Measurements from ENCODE around the gene COL13A1.
A peak's percentile ranks its signal among the peaks of the same experiment; 100 is the strongest.

The COL13A1 gene

DNA sequence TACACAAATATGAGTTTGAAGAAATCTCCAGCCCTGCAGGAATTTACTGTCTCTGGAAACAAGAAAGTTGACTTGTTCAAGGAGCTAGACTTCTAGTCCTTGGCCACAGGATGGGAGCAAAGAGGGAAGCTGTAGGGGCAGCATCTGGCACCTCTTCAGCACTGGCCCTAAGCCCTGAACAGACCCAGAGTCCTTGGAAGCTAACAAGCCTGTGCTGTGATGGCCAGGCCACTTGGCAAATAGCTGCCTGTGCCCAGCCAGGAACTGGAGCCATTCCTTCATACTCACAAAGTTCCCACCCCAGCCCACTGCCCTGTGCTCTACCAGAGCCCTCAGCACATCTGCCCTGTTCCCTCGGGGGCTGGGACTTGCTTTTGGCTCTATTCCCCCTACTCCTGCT is 9.4 kb upstream of the COL13A1 start:
- no peak for DNase-seq

DNA sequence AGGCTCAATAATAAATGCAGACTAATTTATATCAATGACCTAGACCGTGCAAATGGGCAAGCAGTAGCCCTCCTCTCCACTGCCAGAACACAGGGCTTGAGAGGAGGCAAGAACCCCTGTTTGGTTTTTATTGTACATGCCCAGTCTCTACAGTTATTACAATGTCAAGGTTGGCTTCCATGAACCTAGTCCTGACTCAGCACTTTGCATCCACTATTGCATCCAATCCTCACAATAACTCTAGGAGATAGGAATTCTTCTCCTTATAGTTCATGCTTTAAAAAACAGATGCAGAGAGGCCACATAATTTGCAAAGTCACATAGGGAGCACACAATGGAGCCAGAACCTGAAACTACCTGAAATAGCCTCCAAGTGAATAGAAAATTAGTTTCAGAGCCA is 7.0 kb upstream of the COL13A1 start:
- no peak for DNase-seq

DNA sequence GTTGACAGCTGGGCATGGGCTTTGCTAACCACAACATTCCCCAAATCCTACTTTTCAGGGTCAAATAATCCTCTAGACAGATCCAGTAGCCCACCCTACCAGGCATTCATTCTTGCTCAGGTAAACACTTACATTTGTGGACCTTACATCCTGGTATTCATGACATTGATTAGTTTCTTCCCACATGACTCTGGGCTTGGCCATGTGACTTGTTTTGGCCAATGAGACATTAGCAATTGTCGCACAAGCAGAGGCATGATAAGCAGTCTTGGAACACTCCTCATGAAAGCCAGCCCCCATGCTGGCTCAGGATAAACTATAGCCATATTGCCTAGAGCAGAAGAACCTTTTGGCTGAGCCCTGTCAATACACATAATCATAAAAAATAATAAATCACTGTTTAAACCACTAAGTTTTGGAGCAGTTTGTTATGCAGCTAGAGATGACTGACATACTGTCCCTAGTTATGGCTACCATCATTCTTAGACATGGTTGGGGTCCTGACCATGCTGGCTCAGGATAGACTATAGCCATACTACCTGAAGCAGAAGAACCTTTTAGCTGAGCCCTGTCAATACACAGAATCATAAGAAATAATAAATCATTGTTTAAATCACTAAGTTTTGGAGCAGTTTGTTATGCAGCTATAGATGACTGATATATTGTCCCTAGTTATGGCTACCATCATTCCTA is 6.3 kb upstream of the COL13A1 start:
- no peak for DNase-seq

DNA sequence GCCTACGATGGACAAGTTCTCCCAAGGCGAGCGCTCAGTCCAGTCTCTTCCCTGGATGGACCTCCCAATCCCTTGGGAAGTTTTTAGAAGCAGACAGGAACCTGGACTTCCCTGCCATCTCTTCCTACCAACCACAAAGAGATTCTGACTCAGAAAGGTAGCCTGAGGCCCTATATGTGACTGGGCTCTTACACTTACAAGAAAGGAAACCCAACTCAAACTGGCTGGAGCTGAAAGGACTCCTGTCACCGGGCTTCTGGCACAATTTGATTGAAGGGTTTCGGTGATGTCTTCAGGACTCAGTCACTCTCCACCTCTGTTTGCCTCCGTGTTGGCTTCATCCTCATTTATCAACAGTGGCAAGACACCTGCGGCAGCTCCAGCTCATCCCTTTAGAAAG is 3.7 kb upstream of the COL13A1 start:
- no peak for DNase-seq

DNA sequence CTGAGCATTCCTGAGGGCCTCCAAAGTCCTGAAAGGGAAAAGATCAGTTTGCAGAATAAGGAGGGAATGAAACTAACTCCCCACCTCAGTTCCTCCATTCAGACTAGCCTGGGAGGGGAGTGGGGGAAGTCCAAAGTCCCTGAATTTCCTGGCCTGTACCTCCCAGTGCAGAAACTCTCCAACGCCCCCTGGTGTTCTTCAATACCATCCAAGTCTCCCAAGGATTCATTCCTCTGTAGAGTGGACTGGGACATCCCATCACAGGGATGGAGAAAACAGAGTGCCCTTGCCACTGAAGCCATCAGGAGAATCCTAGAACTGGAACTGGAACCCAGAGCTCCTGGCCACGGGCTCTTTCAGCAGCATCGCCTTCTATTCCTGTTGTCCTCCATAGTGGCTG is 1.6 kb upstream of the COL13A1 start:
- no peak for DNase-seq

DNA sequence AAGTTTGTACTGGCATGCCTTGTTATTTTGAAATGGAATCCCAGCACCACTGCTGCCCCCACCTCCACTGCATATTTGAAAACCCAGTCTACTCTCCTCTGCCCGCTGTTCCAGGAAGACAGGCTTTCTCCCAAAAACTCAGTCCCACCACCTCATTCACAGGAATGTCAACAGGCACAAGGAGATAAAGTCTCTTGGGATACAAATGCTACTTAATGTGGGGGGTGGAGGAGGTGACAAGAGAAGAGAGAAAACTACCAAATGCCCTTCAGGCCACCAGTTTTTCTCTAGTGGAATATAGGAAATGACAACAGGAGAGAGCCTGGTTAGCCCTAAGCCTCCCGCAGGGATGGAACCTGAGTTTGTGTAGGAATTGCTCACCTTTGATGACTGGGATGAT is 1.0 kb upstream of the COL13A1 start:
- no peak for DNase-seq

DNA sequence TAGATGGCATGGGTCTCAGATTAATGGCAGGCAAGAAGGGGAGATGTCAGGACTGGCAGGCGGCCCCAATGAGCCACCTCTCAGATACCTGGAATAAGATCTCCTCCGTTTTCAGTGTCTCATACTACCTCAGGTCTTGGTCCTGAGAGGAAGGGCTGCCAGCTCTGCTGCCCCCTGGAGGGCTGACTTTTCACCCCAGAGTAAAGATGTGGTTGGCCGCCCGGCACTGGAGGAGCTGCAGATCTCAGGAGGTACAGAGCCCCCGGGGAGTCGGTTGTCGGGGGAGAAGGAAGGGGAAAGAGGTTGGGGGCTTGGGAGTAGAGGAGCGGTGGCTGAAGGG is 642 bp upstream of the COL13A1 start:
- DNase-seq, result no peak

DNA sequence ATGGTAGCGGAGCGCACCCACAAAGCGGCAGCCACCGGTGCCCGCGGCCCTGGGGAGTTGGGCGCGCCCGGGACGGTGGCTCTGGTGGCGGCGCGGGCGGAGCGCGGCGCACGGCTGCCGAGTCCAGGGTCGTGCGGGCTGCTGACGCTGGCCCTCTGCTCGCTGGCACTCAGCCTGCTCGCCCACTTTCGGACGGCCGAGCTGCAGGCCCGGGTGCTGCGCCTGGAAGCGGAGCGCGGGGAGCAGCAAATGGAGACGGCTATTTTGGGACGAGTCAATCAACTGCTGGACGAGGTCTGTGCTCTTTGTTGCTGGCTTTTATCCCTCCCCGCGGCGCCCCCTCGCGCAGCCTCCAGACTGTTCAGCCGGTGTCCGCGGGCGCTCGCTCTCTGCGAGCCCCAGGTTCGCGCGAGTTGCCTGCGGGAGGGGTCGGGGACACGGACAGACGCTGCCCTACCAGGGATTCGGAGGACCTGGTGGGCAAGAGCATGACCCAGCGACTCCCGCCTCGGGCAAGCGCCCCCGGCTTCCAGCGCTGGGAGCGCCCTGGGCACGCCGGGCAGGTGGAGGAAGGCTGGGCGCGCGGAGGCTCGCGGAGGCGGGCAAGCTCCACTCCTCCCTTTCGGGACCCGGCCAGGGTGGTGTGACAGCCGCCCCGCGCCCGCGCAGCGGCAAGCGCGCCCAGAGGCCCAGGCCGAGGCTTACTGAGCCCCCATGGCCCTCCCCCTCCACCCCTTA is 887 bp downstream of the COL13A1 start:
- DNase-seq, result peak; percentile 10

DNA sequence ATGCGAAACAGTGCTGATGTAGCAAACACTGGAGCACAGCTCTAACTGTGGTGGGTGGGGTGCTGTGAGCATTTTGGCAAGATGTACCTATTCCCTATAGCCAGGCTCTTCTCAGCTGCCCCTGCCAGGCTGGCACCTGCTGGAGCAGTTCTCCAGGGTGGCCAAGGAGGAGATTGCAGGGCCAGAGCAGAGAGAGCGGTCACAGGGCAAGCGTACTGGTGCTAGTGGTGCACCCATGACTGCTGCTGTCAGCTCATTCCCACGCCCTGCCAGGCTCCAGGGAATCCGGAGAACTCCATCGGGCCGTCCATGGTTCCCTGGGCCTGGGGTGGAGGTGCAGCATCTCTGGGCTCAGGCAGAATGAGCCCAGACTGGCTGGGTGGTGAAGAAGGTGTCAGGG is 2.1 kb downstream of the COL13A1 start:
- no peak for DNase-seq

DNA sequence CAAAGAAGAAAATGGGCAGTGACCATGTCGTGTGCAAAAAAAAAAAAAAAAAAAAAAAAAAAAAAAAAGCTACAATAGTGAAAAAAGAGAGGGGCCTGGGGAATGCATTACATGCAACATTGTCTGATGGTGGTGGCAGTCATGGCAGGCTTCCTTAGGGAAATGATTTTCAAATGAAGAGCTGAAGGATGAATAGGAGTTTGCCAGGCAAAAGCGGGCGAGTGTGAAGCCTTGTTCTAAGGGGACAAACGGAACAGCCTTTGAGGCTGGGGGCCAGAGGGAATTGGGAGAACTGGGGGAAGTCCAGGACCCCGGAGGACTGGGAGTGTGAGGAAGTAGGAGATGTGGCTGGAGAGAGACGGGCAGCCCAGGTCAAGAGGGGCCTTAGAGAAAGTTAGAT is 3.1 kb downstream of the COL13A1 start:
- no peak for DNase-seq

DNA sequence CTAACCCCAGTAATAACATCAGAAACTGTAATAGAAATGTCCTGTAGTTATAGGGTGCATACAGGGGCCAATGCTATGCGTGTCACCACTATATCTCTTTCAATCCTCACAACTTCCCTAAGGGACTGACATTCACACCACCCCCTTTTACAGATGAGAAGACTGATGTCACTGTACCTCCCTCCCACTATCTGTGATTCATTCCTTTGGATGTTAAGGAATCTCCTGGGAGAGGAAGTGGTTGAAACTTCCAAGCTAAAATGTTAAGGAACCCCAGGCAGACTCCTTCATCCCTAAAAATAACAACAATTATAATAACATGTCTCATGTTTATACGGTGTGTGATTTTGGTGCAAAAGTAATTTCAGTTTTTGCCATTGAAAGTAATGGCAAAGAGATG is 5.4 kb downstream of the COL13A1 start:
- DNase-seq, result no peak

DNA sequence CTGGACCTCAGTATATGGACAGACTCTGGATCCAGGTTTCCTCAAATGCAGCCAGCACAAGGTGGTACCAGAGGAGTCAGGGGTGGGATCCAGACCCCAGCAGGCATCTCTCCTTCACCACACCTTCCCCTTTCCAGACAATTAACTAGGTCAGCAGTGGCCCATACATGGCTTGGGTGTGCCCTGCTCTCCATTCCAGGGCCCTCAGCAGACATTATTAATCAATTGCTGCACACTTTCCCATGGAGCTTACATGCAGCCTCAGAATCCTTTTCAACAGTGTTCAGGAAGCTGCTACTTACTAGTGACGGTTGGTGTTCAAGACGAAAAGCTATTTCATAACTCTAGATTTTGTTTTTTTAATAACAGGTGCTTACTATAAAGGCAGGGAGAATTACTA is 6.0 kb downstream of the COL13A1 start:
- no peak for DNase-seq

DNA sequence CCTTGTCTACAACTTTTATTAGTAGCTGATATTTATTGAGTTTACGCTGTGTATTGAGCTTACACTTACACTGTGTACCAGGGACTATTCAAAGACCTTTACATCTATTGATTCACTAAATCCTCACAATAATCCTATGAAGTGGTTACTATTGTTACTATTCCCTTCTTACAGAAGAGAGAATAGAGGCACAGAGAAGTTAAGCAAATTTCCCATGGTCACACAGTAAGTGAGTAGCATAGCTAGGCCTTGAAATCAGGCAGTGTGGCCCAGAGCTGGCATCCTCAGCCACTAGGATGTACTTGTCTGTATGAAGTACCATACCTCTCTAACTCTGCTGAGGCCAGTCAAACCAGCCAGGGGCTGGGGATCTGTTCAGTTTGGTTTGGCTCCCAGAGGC is 7.6 kb downstream of the COL13A1 start:
- DNase-seq, result no peak

DNA sequence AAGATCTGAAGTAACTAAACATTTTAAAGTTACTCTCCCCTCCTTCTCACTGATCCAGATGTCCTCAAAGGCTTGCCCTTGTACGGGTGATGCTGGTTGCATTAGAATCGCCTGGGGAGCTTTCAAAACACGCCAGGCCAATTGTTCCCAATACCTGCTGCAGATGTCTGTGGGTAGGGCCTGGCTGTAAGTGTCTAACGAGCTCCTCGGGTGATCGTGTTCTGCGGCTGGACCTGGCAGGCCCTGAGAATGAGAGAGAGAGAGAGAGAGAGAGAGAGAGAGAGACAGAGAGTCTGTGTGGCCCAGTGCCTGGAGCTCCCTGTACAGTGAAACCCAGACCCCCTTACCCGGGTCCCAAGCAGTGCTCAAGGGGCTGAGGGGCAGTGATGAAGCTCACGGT is 8.4 kb downstream of the COL13A1 start:
- DNase-seq, result no peak

DNA sequence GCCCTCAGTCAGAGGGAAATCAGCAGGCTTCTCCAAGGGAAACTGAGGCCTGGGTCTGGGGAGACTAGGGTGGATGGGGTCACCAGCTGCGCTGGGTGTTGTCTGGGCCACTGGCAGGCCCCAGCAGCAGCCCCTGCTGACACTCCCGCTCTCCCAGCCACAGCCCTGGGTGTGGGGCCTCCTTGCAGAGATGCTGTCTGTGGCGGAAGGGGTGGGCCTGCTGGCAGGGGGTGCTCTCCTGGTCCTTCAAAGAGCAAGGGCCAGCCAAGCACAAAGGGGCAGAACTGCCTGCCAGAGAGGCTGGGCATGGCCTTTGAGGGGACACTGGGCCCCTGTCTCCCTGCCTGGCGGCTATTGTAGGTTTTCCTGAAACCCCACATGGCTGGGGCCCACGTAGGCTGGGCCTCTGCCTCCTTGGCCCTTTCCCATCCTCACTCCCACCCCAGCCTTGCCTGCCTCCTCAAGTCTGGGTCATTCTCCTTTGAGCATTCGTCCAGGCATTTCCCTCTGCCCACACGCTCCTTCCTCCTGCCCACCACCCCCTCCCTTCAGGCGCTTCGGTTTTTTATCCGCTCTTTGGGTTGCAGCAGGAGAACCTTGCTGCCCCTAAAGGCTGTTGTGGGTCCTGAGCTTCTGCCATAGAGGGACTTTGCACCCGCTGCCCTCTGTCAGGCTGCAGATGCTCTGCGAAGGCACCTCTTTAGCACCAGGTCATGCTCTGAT is 9.1 kb downstream of the COL13A1 start:
- no peak for DNase-seq

DNA sequence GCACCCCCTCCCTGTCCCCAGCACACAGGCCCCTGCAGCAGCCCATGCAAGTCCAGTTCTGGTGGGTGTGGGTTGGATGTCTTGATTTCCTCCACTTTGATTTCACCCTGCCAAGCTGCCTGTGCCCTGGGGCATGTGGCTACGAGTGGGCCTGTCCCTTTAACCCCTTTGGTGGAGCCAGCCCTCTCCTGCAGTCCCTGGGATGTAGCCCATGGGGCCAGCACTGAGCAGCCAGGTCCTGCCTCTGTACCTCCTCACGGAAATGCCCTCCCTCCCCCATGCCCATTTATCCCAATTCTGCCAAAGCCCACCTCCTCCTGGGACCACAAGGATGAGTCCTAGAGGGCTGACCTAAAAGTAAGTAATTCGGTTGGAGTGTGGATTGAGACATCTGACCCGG is 11.9 kb downstream of the COL13A1 start:
- no peak for DNase-seq

DNA sequence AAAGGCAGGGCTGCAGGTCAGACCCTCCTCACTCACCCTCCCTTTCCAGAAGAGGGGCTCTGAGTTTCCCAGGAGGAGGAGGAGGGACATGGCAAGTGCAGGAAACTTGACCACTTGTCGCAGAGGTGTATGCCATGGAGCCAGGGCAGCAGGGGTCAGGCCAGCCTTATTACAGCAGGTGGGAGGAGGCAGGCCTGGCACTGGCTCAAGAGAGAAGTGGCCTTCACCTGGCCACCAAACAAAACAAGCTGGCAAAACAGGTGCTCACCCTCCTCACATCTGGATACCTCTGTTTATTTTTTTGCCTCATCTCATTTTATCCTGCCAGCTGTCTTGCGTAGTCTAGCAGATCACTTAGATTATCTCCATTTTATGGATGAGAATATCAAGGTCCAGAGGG is 12.5 kb downstream of the COL13A1 start:
- no peak for DNase-seq

DNA sequence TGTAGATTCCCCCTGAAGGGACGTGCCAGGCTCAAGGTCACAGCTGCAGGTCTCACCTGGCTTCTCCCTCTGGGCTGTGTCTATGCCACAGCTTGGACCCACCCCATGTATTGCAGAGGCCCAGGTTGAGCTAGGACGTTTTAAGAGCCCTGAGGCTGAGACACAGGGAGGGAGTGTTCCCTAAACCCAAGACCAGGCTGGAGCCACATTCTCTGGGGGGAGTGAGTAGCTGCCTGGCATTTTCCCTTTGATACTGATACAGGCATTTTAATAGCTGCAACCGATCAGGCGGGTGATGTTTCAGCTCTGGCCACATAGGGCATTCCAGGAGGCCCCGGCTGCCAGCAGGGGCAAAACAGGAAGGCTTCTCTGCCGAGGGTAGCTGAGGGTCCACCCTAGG is 13.4 kb downstream of the COL13A1 start:
- DNase-seq, result no peak

DNA sequence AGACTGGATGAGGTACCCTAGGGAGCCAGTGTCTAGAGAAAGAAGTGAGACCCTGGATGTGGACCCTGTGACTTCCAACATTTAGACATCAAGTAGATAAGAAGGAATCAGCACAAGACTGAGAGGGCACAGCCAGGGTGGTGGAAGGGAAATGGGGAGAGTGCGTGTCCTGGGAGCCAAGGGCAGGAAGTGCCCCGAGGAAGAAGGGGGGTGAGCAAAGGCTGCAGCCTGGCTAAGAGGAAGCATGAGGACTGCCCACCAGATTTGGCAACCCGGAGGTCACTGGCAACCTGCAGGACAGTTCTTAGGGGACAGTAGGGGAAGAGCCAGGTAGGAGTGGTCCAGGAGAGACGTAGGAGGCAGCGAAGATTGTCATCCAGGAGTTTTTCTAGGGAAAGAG is 14.8 kb downstream of the COL13A1 start:
- DNase-seq, result no peak

DNA sequence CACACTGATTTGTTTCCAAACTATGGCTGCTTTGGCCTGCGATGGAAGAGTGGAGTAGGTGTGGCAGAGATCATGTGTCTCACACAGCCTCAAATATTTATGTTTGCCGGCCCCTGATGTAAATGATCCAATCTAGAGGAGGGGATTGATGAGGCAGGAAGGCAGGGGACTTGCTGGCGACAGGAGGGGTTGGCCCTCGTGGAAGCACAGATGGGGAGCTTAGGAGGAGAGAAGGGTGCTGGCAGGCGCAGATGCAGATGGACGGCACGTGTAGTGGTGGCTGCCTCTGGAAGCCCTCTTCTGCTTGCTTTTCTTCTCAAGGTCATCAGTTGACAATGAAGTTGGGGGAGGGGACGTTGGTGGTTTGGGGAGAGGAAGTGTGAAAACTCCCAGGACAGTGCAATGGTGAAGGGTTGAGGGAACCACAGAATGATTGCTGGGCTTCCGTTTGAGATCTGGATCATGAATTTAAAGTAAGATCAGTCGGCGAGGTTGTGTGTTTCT is 15.4 kb downstream of the COL13A1 start:
- no peak for DNase-seq

DNA sequence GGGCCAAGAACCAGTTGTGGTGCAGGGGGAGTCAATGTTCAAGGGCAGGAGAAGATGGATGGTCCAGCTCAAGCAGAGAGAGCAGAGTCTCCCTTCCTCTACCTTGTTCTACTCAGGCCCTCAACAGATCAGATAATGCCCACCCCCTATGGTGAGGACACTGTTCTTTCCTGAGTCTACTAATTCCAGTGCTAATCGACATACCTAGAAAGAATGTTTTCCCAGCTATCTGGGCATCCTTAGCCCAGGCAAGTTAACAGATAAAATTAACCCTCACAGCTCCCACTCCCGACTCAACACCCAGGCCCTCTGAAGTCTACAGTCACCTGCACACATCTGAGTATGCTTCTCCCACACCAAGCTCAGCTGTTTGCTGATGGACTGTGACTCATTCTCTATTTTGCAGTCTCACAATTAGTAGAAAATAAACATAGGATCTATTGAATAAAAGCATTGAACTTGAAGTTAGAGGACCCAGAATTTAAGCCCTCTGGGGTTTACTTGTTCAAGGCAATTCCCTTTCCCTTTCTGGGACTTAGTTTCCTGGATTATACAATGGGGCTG is 17.1 kb downstream of the COL13A1 start:
- no peak for DNase-seq

DNA sequence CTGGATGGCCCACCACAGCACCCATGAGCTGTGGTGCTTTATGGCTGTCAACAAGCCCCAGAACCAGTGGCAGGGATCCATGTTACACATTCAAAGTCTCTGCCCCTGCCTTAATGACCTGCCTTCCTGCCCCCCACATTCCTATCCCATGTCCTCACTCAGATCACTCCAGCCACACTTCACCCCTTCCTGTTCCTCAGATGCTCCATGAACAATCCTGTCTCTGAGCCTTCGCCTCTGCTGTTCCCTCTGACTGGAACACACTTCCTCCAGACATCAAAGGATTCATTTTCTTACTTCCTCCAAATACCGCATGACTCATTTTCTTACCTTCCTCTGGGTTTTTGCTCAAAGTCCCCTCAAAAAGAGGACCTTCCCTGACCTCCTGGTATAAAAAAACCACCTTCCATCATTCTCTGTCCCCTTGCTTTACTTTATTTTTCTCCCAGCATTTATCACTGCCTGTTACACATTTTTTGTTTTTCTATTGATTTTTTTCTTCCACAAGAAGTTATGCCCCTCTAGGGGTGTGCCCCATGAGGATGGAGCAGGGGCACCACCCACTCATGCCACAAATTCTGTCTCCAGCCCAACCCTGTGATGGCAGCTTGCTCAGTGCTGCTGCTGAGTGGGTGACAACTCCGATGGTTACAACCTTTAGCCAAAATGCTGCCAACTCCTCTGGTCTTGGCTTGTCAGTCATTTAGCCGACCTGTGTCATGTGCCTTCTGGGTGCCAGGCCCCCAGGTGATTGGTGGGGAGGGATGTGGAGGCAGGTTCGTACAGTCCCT is 18.2 kb downstream of the COL13A1 start:
- DNase-seq, result no peak

DNA sequence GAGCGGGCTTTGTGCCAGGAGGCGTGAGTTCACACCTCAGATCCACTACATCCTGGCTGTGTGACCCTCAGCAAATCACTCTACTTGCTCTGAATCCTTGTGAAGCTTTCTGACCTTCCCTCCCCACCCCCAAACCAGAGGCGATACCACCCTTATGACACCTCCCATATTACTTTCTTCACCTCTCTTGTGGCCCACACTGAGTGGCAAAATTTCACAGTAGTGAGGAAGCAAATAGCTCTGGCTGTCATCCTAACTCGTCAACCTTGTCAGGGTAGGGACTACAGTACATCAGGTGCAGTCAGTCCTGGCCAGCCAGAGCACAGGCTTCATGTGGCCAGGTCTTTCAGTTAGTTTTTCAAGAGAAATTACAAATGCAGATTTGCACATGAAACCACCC is 19.1 kb downstream of the COL13A1 start:
- DNase-seq, result no peak
